ENCODE measurements around the gene COMMD1.
"Not testable (repeated sequence)": the region's sequence is repeated elsewhere in the genome, so short reads cannot be mapped to it uniquely, and the experiment has no call there.

The COMMD1 gene

DNA sequence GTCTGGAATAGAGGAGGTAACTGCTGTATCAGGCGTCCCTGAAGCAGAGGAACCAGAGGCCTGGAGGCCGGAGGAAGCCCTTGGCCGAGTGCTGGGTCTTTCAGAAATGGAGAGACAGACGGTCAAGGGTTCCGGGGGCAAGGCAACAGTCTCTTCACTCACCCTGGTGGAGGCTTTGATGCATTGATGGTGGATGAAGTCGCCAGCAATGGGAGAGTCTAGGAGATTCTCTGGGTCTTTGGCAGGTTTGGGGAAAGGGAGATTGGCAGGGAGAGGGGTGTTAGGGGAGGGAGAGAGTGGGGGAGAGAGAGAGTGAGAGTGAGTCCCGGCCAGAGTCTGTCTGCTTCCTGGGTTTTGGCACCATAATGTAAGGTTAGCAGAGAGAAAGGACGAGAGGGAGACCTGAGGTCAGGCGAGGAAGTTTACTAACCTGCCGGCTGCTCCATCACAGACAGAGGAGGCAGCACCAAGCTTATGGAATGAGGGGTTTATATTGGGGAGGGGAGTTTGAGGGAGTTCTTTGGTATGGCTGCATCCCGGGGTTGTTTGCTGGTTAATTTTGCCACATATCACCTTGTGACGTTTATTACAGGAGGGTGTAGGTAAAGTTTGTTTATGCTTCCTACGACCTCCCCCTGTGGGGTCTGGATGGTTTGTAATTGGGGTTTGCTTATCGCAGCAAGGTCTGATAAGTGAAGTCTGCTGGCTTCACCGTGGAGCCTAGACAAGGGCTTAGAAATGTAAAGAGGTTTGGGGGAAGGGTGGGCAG lies 19.6 kb downstream of the COMMD1 start:
- no peak for DNase-seq (ENCODE audit: low read depth)

DNA sequence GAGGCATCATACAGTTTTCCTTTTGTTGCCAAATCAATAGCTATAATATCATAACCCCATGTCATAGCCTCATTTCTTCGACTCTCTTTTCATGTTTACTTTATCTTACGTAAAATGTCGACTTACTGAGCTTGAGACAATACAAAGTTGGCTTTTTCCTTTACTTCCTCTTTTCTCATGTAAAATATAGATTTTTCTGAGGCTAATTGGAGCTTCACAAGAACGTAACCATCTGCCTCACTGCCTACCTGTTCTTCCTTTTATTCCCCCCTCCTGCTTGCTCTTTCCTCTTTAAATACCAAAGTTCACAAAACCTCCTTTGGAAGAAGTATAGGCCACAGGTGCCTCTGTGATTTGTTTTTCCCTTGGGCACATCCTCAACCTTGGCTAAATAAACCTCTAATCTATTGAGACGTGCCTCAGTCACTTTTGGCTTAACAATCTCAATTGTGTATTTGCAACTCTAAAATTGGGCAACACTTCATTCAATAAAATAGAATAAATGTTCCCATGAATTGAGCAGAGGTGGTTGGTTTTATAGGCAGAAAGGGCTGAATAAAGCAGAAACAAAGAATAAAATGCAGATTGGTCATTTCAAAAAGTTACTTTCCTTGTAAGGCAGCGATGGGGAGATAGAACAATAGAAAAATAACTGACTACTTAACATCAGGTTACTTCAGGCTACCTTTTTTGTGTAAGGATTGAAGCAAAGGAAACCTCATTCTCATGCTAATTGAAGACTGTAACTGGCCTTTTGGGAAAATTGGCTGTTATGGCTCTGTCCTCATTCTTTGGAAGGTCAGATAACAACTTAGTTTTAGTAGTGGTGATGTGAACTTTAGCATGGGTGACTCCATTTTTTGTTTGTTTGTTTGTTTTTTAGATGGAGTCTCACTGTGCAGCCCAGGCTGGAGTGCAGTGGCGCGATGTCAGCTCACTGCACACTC lies 21.3 kb downstream of the COMMD1 start:
- no peak for DNase-seq (ENCODE audit: low read depth)

DNA sequence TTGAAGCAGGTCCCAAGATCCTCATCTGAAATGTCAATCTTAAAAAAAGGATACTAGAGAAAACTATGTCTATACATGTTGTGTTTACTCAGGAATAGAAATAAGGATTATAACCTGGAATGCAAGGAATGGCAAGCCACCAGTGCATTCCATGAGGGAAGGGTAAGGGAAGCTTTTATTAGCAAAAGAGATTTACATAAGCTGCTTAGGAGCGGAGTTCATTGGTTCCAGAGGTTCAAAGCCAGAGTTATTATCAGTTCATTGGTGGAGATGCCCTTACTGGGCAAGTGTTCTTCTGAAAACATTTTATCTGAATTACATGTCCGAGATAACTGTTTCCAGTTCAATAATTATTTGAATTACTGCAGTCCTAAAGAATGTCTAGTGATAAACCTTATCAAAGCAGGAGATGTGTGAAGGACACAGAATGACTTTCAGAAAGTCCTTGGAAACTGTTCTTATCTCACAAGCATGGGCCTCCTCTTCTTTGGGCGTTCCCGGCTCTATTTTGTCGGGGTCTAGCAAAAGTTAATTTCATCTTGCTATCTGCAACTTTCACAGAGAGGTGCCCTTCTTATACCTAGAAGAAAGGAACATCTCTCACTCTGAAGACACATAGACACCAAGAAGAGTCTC lies 23.5 kb downstream of the COMMD1 start:
- no peak for DNase-seq (ENCODE audit: low read depth)

DNA sequence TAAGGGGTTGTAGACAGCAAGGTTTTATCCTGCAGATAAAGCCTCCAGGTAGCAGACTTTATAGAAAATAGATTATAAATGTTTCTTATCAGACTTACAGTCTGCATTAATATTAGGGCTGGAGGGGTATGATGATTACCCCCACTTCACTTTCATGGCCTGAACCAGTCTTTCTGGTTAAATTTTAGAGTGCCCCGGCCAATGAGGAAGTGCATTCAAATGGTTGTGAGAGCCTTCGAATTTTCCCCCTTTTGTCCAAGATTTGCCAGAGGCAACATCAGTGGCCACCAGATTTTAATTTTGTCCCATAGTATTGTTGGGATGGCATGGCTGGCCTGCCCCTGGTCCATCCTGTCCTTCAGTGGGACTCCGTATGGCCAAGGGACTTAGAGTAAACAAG lies 31.6 kb downstream of the COMMD1 start:
- no peak for DNase-seq (ENCODE audit: low read depth)

DNA sequence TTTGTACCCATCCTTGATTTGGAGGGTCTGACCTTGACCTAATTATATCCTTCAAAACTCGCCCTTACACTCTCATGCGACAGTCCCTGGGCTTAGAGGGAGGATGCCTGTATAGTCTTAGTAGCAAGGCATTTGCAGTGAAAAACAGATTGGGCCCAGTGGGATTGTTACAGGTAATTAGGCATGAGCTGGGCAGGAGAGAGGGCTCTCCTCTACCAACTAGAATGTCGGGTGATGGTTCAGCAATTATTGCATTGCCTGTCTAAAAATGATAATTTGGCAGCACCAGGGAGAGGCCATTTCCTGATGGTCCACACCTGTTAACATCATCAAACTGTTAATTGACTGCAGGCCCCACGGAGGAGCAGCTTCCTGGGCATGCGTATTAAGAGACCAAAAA lies 32.4 kb downstream of the COMMD1 start:
- DNase-seq (ENCODE audit: low read depth): no peak

DNA sequence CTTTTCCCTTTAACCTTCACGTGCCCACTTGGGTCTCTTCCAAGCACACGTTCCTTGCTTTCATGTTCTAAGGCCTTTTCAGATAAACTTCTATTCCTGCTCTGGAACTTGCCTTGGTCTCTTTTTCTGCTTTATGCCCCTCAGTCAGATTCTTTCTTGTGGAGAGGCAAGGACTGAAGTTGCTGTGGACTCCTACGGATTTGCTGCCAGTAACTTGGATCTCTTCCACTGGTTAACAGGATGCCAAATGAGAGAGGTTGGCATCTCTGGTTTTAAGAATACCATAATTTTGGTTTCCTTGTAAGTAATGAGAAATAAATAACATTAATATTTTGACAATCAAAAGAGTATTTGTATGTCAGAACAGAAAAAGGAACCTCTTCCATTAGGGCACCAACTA lies 33.0 kb downstream of the COMMD1 start:
- no peak for DNase-seq (ENCODE audit: low read depth)

DNA sequence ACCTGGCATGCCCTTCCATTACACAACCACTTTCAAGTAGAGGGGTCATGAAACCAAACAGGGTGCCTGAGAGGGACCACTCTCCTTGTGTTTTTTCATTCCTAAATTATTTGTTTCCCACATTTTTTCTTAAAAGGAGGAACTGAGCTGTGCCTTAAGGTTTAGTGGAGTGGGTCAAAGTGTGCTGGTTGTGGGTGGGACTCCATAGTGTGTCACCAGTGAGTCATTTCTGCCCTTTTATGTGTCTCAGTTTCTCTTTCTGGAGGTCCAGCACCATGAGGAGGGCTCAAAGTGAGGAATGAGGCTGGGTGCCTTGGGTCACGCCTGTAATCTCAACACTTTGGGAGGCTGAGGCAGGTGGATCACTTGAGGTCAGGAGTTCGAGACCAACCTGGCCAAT lies 37.8 kb downstream of the COMMD1 start:
- no peak for DNase-seq (ENCODE audit: low read depth)

DNA sequence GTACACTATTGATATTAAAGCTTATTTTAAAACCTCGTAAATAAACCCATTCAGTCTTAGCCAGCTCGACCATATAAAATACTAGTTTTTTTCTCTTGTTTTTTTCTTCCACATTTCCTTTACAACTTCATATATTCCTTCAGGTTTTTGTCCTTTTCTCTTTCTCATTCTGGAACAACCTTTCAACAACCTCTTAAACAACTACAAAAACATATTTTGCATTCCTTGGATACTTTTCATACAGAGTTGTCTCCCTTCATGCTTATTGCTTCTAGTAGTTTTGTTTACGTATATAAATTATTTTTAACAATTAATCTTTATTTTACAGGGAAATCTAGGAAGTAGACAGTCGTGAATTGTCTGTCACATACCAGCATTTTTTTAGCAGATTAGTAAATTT lies 41.2 kb downstream of the COMMD1 start:
- DNase-seq (ENCODE audit: low read depth): no peak

DNA sequence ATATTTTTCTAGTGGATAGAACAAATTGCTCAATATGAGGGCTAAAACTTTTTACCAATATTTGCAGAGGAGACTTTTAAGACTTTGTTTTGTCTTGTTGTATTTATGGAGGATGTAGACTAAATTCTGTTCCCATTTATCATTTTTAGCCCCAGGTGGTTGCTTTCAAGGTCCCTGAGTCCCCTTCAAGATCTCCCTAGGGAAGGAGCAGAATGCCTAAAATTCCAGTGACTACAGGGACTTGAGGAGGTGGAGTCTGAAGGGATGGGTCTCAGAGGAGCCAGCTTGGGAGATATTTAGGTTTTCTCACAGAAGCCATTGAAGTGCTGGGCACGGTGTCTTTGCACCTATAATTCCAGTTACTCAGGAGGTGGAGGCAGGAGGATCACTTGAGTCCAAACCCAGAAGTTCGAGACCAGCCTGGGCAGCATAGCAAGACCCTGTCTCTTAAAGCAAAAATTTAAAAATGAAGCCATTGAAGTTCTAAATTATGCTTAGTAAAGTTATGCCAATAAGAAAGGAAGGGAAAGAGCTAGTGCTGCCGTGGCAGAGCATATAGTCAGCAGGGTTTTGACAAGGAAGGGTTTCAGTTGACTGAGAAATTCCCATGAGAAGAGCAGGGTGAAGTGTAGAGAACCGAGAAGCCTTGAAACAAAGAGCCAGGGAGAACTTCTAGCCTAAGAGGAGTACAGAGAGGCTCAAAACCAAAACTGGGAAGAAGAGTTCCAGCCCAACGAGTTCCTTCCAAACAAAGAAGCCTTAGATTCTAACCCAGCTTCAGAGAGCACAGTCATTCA lies 43.4 kb downstream of the COMMD1 start:
- no peak for DNase-seq (ENCODE audit: low read depth)

DNA sequence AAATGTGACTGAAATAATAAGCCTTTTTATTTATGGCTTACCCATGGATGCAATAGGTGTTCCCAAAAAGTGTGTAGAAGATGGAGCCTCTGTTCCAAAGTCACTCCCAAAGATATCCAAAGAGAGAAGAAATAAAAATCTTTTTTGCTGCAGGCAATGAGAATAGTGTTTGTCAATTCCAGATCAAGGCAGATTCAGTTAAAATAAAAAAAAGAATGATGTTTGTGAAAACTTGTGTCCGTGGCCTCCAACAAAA lies 43.9 kb downstream of the COMMD1 start:
- no peak for DNase-seq (ENCODE audit: low read depth)

DNA sequence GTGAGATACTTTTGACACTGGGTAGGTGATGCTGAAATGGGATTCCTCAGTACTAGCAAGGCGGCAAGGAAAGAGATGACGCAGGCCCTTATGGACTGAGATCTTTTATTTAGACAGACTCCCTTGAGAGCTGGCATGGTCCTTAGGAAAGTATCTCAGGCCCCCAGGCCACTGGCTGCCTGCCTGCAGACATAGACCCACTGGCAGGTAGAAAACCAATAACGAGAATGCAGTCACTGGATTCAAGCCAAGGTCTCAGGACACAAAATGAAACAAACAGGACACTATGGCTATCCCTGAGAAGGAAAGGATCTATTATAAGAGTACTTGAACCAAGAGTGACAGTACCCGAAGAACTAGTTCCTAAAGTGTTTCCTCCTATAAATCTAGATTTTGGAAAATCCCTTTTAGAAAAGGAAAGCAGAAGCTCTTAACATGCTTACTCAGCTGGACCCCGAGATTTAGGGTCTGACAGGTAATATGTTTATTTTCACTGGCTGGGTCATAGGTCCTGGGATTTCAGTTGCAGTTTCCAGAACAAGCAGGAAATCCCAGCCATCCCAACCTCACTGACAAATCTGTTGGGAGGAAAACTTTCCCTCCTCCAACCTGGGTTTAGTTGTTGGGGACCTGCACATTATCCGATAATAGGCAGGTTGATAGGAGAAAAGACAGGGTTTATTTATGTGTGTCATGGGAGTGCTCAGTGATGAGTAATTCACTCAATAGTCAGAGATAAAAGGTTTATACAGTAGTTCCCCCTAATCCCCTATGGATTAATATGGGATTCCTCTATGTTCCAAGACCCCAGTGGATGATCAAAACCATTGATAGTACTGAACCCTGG lies 44.5 kb downstream of the COMMD1 start:
- no peak for DNase-seq (ENCODE audit: low read depth)

DNA sequence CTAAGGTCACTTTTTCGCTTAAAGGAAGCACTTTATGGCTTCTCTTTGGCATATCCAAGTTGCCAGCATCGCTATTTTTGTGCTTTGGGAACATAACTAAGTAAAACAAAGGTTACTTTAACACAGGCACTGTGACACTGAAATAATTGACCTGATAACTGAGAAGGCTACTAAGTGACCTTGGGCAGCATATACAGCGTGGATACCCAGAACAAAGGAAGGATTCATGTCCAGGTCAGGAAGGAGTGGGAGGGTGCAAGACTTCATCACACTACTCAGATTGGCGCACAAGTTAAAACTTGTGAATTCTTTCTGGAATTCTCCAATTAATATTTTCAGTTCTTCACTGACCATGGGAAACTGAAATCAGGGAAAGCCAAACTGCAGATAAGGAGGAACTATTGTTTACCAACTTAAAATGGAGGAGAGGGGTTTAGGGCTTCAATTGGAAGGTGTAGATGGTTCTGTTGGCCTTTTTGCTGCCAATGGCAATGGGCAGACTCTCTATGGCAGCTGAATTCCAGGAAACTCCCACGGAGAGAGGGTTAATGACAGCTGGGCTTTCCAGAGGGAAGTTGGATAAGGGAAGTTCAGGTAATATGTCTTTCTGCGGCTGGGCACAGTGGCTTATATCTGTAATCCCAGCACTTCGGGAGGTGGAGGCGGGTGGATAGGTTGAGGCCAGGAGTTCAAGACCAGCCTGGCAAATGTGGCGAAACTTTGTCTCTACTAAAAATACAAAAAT lies 45.3 kb downstream of the COMMD1 start:
- no peak for DNase-seq (ENCODE audit: low read depth)

DNA sequence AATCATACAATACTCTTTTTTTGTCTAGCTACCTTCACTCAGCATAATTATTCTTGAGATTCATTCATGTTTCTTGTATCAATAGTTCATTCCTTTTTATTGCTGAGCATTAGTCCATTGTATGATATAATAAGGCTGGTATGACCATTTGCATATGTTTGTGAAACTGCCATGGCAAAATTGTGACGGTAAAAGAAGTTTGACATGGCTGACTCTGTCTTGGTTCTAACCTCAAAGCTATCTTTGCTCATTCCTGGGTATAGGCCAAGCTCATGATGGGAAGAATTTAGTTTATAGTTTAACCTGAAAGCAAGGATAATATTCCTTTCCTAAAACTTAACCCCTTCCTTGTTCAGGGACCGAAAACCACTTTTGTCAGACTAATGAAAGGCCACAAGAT lies 46.4 kb downstream of the COMMD1 start:
- DNase-seq (ENCODE audit: low read depth): no peak

DNA sequence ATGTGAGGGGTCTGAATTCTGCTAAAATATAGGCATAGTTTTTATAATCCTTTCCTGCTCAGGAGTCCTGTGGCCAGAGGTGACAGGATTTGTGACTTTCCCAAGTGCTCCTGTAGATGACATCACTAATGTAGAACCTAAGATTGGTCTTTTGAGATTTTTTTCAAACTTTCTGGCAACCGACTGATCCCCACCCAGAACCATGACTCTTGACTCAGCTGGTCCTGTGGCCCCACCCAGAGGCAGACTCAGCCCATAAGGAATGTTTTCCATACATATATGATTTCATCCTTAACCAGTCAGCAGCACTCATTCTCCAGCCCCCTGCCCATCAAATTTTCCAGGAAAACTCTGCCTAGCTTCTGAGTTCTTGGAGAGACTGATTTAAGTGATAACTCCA lies 46.8 kb downstream of the COMMD1 start:
- no peak for DNase-seq (ENCODE audit: low read depth)

DNA sequence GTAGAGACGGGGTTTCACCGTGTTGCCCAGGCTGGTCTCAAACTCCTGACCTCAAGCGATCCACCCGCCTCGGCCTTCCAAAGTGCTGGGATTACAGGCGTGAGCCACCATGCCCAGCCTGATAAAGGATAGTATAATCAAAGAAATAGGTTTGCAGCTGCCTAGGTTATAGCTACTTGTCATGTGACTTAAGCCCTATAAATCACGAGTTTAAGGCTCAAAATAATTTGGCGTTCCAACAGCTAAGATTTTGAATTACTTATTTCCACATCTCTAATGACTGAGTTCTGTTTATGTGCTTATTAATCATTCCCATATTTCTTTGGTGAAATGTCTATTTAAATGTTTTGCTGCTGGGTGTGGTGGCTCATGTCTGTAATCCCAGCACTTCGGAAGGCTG lies 49.4 kb downstream of the COMMD1 start:
- DNase-seq (ENCODE audit: low read depth): not testable (repeated sequence)

DNA sequence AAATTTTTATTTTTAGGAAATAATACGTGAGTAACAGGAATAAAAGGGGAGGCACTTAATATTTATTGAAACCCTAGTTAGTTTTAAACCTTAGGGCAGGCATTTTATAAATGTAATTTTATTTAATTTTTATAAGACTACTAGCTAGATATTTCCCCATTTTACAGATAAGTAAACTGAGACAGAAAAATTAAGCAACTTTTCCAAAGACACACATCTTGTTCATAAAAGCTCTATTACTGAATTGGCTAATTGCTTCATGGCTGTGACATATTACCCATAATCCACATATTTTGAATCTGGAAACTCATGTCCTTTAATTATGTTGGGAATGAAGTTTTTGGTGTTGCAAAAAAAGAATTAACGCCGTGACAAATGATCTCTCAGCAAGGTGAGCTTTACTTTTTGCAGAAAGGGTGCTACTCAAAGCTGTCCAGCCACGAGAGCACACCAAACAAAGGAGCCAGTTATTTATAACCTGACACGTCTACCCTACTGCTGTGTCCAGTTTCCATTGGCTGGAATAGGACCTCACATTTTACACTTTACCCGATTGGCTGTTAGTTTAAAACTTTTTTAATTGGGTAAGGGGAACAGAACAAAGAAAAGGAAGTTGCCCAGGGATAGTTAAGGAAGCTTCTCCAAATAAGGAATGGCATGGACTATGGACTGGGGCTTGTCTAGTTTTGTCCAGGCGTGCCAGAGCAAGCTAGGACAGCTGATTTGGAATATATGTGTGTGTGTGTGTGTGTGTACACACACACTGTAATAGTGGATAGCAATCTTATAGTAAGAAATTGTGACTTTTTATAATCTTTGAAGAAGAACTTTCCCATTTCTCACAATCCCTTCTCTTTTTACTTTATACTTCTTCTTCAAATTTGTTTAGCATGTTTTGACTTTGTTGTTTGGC lies 54.2 kb downstream of the COMMD1 start:
- no peak for DNase-seq (ENCODE audit: low read depth)

DNA sequence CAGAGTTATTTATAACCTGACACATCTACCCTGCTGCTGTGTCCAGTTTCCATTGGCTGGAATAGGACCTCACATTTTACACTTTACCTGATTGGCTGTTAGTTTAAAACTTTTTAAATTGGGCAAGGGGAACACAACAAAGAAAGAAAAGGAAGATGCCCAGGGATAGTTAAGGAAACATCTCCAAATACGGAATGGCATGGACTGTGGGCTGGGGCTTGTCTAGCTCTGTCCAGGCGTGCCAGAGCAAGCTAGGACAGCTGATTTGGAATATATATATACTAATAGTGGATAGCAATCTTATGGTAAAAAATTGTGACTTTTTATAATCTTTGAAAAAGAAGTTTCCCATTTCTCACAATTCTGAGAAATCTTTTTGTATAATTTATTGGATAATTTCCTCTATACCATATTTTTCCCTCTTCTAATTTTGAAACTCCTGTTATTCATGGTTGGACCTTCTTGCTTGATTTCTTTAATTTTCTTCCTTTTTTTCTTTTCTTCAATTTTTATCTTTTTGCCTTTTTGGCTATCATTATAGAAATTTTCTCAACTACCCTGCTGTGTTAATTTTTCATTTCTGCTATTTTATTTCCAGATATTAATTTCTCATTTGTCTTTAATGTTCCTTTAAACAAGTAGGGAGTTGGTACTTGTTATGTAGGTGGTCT lies 55.9 kb downstream of the COMMD1 start:
- DNase-seq (ENCODE audit: low read depth): no peak

DNA sequence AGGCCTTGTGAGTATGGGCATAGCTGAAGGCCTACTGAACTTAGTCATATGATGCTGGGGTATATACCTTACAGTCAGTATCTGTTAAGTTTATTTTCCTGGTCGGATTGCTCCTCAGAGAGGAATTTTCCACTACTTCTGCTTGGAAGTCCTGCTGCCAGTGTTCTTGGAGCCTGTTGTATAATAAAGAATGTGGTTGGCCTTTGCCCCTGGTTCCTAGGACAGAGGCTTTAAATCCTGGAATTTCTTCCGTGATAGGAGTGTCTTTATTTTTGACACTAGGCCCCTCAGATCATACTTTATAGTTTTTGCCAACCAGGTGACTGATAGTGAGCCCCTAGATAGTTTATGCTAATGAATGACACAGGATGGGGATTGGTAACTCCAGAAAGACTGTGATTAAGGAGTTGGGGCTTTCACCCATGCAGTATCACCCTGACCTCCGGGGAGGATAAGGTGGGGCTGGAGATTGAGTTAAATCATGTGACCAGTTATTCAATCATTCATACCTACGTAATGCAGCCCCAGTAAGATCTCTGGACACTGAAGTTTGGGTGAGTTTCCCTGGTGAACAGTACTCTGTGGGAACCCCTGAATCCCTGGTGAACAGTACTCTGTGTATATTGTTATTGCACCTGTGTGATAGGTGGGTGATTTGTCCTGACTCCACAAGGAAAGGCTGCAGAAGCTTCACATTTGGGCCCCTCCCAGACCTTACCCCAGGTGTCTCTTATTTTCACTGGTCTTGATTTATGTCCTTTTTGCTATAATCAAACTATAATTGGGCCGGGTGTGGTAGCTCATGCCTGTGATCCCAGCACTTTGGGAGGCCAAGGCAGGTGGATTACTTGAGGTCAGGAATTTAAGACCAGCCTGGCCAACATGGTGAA lies 56.9 kb downstream of the COMMD1 start:
- DNase-seq (ENCODE audit: low read depth): no peak
